ENCODE results near the gene KRTAP17-1.

KRTAP17-1 gene

GRCh38 chr17:41302981-41303380, 12.5 kb downstream of the KRTAP17-1 start:
- Histone ChIP-seq H3K4me3 (ENCODE audit: low read depth, low read length) (no peak overlapping the region), H3K9me3 (no peaks in the 10 kb centered on the region), H3K36me3 (no peaks in the 10 kb centered on the region), H3K4me1 (no peaks in the 10 kb centered on the region), H3K27me3 (peaks cover 51% of the 10 kb centered on the region)
- TF ChIP-seq CTCF (IDR thresholded peaks at IDR 0.05; ENCODE audit: low read depth, low read length): no peak
- DNase-seq: no peak

- no peak for DNase-seq
- Histone ChIP-seq H3K36me3 (no peaks in the 10 kb centered on the region), H3K4me3 (ENCODE audit: low read depth, low read length) (no peak within 1 kb of the TSS), H3K27me3 (peaks cover 50% of the 10 kb centered on the region), H3K9me3 (no peaks in the 10 kb centered on the region), H3K4me1 (no peaks in the 10 kb centered on the region)
- no peak for TF ChIP-seq CTCF (IDR thresholded peaks at IDR 0.05; ENCODE audit: low read depth, low read length)
These were observed 13.3 kb downstream of the KRTAP17-1 start, which contains the start of gene KRTAP29-1 for GRCh38 chr17:41301916-41302901. TSS of gene KRTAP29-1 (minus strand) at chr17:41302851. CDS start at chr17:41302851, 0 bp downstream.

GRCh38 chr17:41301204-41301790, 14.2 kb downstream of the KRTAP17-1 start:
- Histone ChIP-seq H3K36me3 (no peaks in the 10 kb centered on the region), H3K4me3 (ENCODE audit: low read depth, low read length) (no peak overlapping the region), H3K27me3 (peaks cover 43% of the 10 kb centered on the region), H3K4me1 (no peaks in the 10 kb centered on the region), H3K9me3 (no peaks in the 10 kb centered on the region)
- TF ChIP-seq CTCF (IDR thresholded peaks at IDR 0.05; ENCODE audit: low read depth, low read length): no peak
- no peak for DNase-seq

- no peak for TF ChIP-seq CTCF (IDR thresholded peaks at IDR 0.05; ENCODE audit: low read depth, low read length)
- Histone ChIP-seq H3K36me3 (no peaks in the 10 kb centered on the region), H3K9me3 (no peaks in the 10 kb centered on the region), H3K27me3 (peaks cover 37% of the 10 kb centered on the region), H3K4me1 (no peaks in the 10 kb centered on the region), H3K4me3 (ENCODE audit: low read depth, low read length) (no peak overlapping the region)
- DNase-seq: no peak
These were observed 16.9 kb downstream of the KRTAP17-1 start for GRCh38 chr17:41298458-41299135.

GRCh38 chr17:41296846-41297245, 18.7 kb downstream of the KRTAP17-1 start:
- H3K36me3 ChIP-seq: no peaks in the 10 kb centered on the region
- peaks cover 43% of the 10 kb centered on the region for H3K27me3 ChIP-seq
- DNase-seq: no peak
- no peak overlapping the region for H3K4me3 ChIP-seq (ENCODE audit: low read depth, low read length)
- no peaks in the 10 kb centered on the region for H3K9me3 ChIP-seq
- TF ChIP-seq CTCF (IDR thresholded peaks at IDR 0.05; ENCODE audit: low read depth, low read length): no peak
- no peaks in the 10 kb centered on the region for H3K4me1 ChIP-seq

All from BE2C (cell line).